ENCODE results near the gene TPD52L2. TPM values are rescaled to one million over a fixed set of nuclear protein-coding genes. Genes with fewer than 3 reads are reported as not detected.

Gene TPD52L2
- total RNA-seq, 4 donors from 2014 or later: 85.9 to 101 (median 94.7) TPM

- intact Hi-C loops (cut with DNase I; ENCODE audit: low total_unique reads): no loop called here
- 93 to 94% methylated on average over 32 to 56 of the region's 58 CpGs for WGBS, 2 donors
- TF ChIP-seq, protein P1, sequence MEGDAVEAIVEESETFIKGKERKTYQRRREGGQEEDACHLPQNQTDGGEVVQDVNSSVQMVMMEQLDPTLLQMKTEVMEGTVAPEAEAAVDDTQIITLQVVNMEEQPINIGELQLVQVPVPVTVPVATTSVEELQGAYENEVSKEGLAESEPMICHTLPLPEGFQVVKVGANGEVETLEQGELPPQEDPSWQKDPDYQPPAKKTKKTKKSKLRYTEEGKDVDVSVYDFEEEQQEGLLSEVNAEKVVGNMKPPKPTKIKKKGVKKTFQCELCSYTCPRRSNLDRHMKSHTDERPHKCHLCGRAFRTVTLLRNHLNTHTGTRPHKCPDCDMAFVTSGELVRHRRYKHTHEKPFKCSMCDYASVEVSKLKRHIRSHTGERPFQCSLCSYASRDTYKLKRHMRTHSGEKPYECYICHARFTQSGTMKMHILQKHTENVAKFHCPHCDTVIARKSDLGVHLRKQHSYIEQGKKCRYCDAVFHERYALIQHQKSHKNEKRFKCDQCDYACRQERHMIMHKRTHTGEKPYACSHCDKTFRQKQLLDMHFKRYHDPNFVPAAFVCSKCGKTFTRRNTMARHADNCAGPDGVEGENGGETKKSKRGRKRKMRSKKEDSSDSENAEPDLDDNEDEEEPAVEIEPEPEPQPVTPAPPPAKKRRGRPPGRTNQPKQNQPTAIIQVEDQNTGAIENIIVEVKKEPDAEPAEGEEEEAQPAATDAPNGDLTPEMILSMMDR (IDR thresholded peaks at IDR 0.05): no peak
- TF ChIP-seq POLR2A (IDR thresholded peaks at IDR 0.05): no peak
- H3K4me3 ChIP-seq (ENCODE audit: low read depth, poor library complexity, severe bottlenecking): no peak overlapping the region
- no peak for DNase-seq (ENCODE audit: low spot score in 2 of 2)
Measured at GRCh38 chr20:63940472-63941266, 75.6 kb downstream of the TPD52L2 start.

MicroRNAs within 50 kb of the gene (microRNA counts, 767-probe panel; counts per million panel counts)
- microRNA hsa-miR-1914-5p (0 to 358 counts per million in 2 donors), microRNA hsa-miR-941 (0 to 358 counts per million in 2 donors)

Small RNA genes within 50 kb of the gene (microRNA-seq; reads per million reads assigned to microRNA genes)
- gene MIR1914 (ENCODE audit: borderline number of aligned reads in 1 of 2, borderline replicate concordance in 2 of 2) (0 to 0.68 reads per million in 2 donors), gene MIR941-1 (ENCODE audit: borderline number of aligned reads in 1 of 2, borderline replicate concordance in 2 of 2) (0 reads per million in 2 donors), gene MIR941-2 (ENCODE audit: borderline number of aligned reads in 1 of 2, borderline replicate concordance in 2 of 2) (0 reads per million in 2 donors), gene MIR941-3 (ENCODE audit: borderline number of aligned reads in 1 of 2, borderline replicate concordance in 2 of 2) (0 reads per million in 2 donors), gene MIR941-4 (ENCODE audit: borderline number of aligned reads in 1 of 2, borderline replicate concordance in 2 of 2) (0 reads per million in 2 donors), gene MIR941-5 (ENCODE audit: borderline number of aligned reads in 1 of 2, borderline replicate concordance in 2 of 2) (0 reads per million in 2 donors)

Other genes with a start within 250 kb of the TPD52L2 start
- 10 to 100 TPM; 11.9 to 18.3 (median 13.7) TPM for gene GMEB2, start 238.2 kb upstream of the TPD52L2 start, total RNA-seq
- gene STMN3, start 211.8 kb upstream of the TPD52L2 start, total RNA-seq: 10 to 100 TPM in 3 of 4 donors, 1 to 10 TPM in 1; 9.4 to 23.0 (median 12.0) TPM
- gene RTEL1, start 207.0 kb upstream of the TPD52L2 start, total RNA-seq: 10 to 100 TPM in 3 of 4 donors, 1 to 10 TPM in 1; 8.5 to 38.3 (median 12.7) TPM
- gene TNFRSF6B, start 168.6 kb upstream of the TPD52L2 start, total RNA-seq: 10 to 100 TPM in 2 of 4 donors, 1 to 10 TPM in 2; 3.0 to 49.5 (median 12.1) TPM
- gene ARFRP1, start 157.3 kb upstream of the TPD52L2 start, total RNA-seq: 10 to 100 TPM; 20.7 to 42.6 (median 34.7) TPM
- gene ZGPAT, start 157.2 kb upstream of the TPD52L2 start, total RNA-seq: 10 to 100 TPM; 34.4 to 44.7 (median 35.9) TPM
- gene LIME1, start 128.6 kb upstream of the TPD52L2 start, total RNA-seq: 10 to 100 TPM; 17.8 to 26.3 (median 21.8) TPM
- gene SLC2A4RG, start 125.5 kb upstream of the TPD52L2 start, total RNA-seq: 100 to 1,000 TPM in 2 of 4 donors, 10 to 100 TPM in 2; 79.9 to 127 (median 96.2) TPM
- gene ZBTB46, start 34.0 kb upstream of the TPD52L2 start, total RNA-seq: 1 to 10 TPM; 1.2 to 6.7 (median 5.7) TPM
- not detected for gene ABHD16B, start 3.8 kb upstream of the TPD52L2 start, total RNA-seq
- 10 to 100 TPM; 40.6 to 59.7 (median 49.7) TPM for gene DNAJC5, start 29.9 kb downstream of the TPD52L2 start, total RNA-seq
- 10 to 100 TPM; 28.1 to 44.3 (median 33.6) TPM for gene UCKL1, start 91.1 kb downstream of the TPD52L2 start, total RNA-seq
- gene ZNF512B, start 104.7 kb downstream of the TPD52L2 start, total RNA-seq: 10 to 100 TPM; 15.3 to 19.8 (median 16.7) TPM
- 10 to 100 TPM in 3 of 4 donors, 1 to 10 TPM in 1; 8.1 to 11.3 (median 10.6) TPM for gene SAMD10, start 114.4 kb downstream of the TPD52L2 start, total RNA-seq
- 10 to 100 TPM; 66.8 to 88.3 (median 79.1) TPM for gene PRPF6, start 115.9 kb downstream of the TPD52L2 start, total RNA-seq
- gene C20orf204, start 170.9 kb downstream of the TPD52L2 start, total RNA-seq: 1 to 10 TPM in 1 of 4 donors, under 1 TPM in 3; 0.39 to 1.8 (median 0.66) TPM
- 1 to 10 TPM; 1.1 to 7.3 (median 4.3) TPM for gene SOX18, start 184.4 kb downstream of the TPD52L2 start, total RNA-seq
- gene TCEA2, start 197.9 kb downstream of the TPD52L2 start, total RNA-seq: 10 to 100 TPM; 16.5 to 52.3 (median 22.8) TPM
- gene RGS19, start 214.2 kb downstream of the TPD52L2 start, total RNA-seq: 10 to 100 TPM; 10.4 to 26.4 (median 16.6) TPM
- gene OPRL1, start 214.8 kb downstream of the TPD52L2 start, total RNA-seq: under 1 TPM; 0.15 to 0.88 (median 0.28) TPM
- under 1 TPM in 1 of 4 donors, not detected in 3; 0.91 TPM for gene LKAAEAR1, start 219.1 kb downstream of the TPD52L2 start, total RNA-seq
- not detected for gene NPBWR2, start 242.3 kb downstream of the TPD52L2 start, total RNA-seq